Astrocyte of the cerebellum (primary cell): ENCODE results near the gene MGLL.

Experiments used
- DNase-seq: peaks from one replicate; pipeline ENCODE4 v3.0.0-alpha.2; 2011; ENCODE audit warnings: low read depth
- H3K4me3 ChIP-seq: 2 replicates; pipeline ENCODE4 v1.5.1; 2011; ENCODE audit warnings: mild to moderate bottlenecking, low read depth, low read length, moderate library complexity
- CTCF ChIP-seq: IDR thresholded peaks from 2 replicates; pipeline ENCODE4 v1.5.1; 2012; ENCODE audit warnings: low read length, low read depth, moderate library complexity, mild to moderate bottlenecking; ENCODE audit errors: missing control alignments
- in situ Hi-C: cut with HindIII; loops from 2 replicates; pipeline ENCODE4 v1.10.0; 2017; ENCODE audit warnings: low sequenced_read_pairs

The MGLL gene

DNA sequence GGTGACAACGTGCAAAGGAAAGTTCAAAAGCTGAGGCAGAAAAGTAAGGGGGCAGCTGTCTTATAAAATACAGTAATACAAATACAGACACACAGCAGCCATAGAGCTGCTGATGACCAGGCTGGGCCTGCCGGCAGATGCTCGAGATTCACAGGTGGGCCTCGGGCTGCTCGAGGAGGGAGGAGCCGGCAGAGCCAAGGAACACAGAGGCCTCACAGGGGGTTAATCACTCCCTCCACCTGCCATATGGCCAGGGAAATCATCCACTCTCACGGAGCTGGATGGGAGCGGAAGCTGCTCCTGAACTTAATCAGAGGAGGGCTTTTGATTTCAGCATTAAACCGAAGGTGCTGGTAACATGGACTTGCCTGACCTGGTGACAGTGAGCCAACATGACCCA is 29.6 kb upstream of the MGLL start:
- no peak for TF ChIP-seq CTCF
- no peak overlapping the region for H3K4me3 ChIP-seq
- no peak for DNase-seq
- in situ Hi-C loops = no loop called here

GRCh38 chr3:127849368-127849767 is 27.1 kb upstream of the MGLL start:
- H3K4me3 ChIP-seq = no peak overlapping the region
- no peak for TF ChIP-seq CTCF
- DNase-seq = no peak
- in situ Hi-C loops = no loop called here

DNA sequence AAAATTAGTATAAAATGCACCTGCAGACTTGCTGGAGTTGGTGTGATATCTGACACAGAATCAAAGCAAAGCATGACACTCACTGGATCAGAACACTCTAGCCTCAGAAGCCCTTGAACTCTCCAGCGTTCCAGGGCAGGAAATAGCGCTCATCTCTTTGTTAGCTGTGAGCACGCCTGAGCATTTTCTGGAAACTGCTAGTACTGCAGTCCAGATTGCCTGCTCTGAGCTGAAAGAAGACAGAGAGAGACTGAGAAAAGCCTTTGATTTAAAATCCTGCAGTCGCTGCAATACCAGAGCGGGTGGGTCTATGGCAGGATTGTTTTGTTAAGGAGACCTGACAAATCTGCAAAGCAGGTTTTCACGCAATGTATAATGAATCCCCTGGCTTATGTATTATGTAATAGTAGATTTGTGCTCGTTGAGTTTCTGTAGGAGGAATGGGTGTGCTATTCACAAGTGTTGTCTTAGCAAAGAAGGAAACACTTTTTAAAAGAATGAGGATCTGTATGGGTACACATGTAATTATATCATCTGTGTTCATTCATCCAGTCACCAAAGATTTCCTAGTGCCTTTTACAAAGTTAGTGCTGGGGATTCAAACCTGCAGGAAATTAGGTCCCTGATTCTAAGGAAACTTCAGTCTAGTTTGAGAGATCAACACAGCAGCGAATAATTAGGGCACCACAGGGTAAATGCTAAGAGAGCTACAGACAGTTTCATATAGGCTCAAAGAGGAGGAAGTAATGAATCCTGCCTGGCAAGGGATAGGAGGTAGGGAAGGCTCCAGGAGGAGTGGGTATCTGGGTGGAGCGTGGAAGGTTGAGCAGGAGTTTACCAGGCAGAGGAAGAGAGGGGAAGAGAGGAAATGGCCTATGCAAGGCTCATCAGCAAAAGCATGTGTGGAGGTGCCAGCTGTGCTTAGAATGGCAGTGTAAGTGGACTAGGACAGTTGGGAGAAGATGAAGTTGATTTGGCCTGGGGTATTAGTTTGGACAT is 26.1 kb upstream of the MGLL start:
- DNase-seq = no peak
- TF ChIP-seq CTCF = no peak
- in situ Hi-C loops = no loop called here
- no peak overlapping the region for H3K4me3 ChIP-seq

GRCh38 chr3:127847236-127847720 is 25.0 kb upstream of the MGLL start:
- TF ChIP-seq CTCF = no peak
- no peak for DNase-seq
- H3K4me3 ChIP-seq = no peak overlapping the region
- in situ Hi-C loops = no loop called here

DNA sequence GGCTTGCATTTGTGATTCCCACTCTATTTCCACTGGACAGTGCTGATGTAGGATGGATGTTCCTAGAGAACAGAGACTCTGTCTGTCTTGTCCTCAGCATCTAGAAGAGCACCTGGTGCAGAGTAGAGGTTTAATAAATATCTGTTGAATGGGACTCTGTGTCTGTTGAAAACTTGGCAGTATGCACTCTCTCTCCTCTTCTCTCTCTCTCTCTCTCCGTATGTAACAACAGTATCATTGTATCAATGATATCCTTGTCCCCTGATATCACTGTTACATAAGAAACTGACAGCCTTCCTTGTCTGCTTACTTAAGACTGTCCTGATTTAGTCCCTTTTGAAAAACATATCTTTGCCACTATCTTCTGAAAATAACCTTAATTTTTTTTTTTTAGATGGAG is 24.3 kb upstream of the MGLL start:
- H3K4me3 ChIP-seq = no peak overlapping the region
- in situ Hi-C loops = no loop called here
- no peak for TF ChIP-seq CTCF
- no peak for DNase-seq

DNA sequence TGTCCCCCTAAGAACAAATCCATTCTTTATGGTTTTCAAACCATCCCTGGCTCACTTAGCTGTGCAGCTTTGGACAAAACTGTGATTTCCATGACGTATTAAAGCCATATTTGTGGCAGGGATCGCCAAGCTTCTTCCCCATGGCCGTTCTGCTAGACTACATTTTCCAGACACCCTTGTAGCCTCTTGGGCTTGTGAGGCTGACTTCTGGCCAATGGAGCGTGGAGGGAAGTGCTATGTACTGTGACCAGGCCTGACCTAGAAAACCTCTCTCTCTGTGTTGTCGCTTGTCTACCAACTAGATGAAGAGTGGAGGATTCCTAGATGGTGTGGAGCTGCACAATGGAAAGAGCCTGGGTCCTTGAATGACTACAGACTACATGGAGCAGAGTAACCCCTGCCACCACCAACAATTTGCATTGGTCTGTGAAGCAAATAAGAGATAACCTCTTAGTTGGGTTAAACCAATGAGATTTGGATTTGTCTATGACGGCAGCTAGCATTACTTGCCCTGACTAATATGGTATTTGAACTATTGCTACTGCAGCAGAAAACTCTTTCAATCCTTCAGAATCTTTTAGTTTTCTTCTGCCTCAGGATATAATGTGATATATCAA is 22.1 kb upstream of the MGLL start:
- DNase-seq = no peak
- H3K4me3 ChIP-seq = no peak overlapping the region
- in situ Hi-C loops = no loop called here
- no peak for TF ChIP-seq CTCF
